HepG2 (cell line): ENCODE results near the gene UNC13D. TPM values are rescaled to one million over a fixed set of nuclear protein-coding genes. Genes with fewer than 3 reads are reported as not detected.

ENCODE experiments used
- ELF1 ChIP-seq: sonication (generic); formaldehyde crosslinking; IDR thresholded peaks from 2 replicates; pipeline ENCODE4 v1.4.0; 2020; ENCODE audit warnings: missing genetic modification reagents
- FOXO4 ChIP-seq: sonication (generic); formaldehyde crosslinking; conservative IDR thresholded peaks from 2 replicates; pipeline ENCODE4 v1.8.1; 2023; ENCODE audit warnings: missing genetic modification reagents
- HMGA1 ChIP-seq: sonication (generic); formaldehyde crosslinking; conservative IDR thresholded peaks from 2 replicates; pipeline ENCODE4 v1.4.0; 2020; ENCODE audit warnings: missing genetic modification reagents
- HMGXB4 ChIP-seq, 2 experiments: sonication (generic) in 1 of 2; formaldehyde crosslinking in 1 of 2; IDR thresholded peaks; 2 replicates each; pipeline versions ENCODE4 v1.4.0 to v1.6.1; 2018 to 2020; ENCODE audit warnings: missing genetic modification reagents in 2 of 2, borderline replicate concordance in 1 of 2, low read depth in 1 of 2, mild to moderate bottlenecking in 1 of 2, missing biosample characterization in 1 of 2
- KLF15 ChIP-seq: sonication (generic); formaldehyde crosslinking; IDR thresholded peaks from 2 replicates; pipeline ENCODE4 v1.8.1; 2023; ENCODE audit warnings: borderline replicate concordance, mild to moderate bottlenecking, inconsistent platforms, missing genetic modification reagents, mixed read lengths
- MAFG ChIP-seq: sonication (generic); formaldehyde crosslinking; IDR thresholded peaks from 2 replicates; pipeline ENCODE4 v1.5.1; 2020; ENCODE audit warnings: mild to moderate bottlenecking, missing genetic modification reagents
- MAZ ChIP-seq, 2 experiments: sonication (generic) in 1 of 2; formaldehyde crosslinking in 1 of 2; IDR thresholded peaks; 2 replicates each; pipeline versions ENCODE4 v1.5.0 to v1.6.1; 2012 to 2020; ENCODE audit warnings: low read depth in 2 of 2, mild to moderate bottlenecking in 2 of 2, borderline replicate concordance in 1 of 2, improper control_type of control experiment in 1 of 2, low read length in 1 of 2, missing genetic modification reagents in 1 of 2, moderate library complexity in 1 of 2
- MEF2D ChIP-seq: sonication (generic); formaldehyde crosslinking; IDR thresholded peaks from 2 replicates; pipeline ENCODE4 v1.5.1; 2020; ENCODE audit warnings: mild to moderate bottlenecking, missing genetic modification reagents
- RFX3 ChIP-seq: IDR thresholded peaks from 2 replicates; pipeline ENCODE4 v1.6.1; 2016; ENCODE audit warnings: missing biosample characterization, missing genetic modification reagents
- ZFP1 ChIP-seq: IDR thresholded peaks from 2 replicates; pipeline ENCODE4 v1.6.1; 2016
- ZNF709 ChIP-seq: sonication (generic); formaldehyde crosslinking; IDR thresholded peaks from 2 replicates; pipeline ENCODE4 v1.5.0; 2020; ENCODE audit warnings: mild to moderate bottlenecking, missing genetic modification reagents
- polyA plus RNA-seq, 8 experiments: library from polyadenylated mRNA; depleted of rRNA in 3 of 8; stranded (reverse) in 7 of 8; unstranded in 1 of 8; fragments of >200 nt; fragmentation: Illumina TruSeq in 4 of 8; extraction: Trizol in 4 of 8; gene quantifications; 2 replicates each; pipeline versions ENCODE4 v1.2.1 to v1.2.3, GENCODE V29; 2011 to 2016; ENCODE audit warnings: low read depth in 4 of 8, missing spikeins in 1 of 8, mixed read lengths in 1 of 8; ENCODE audit not compliant: insufficient read depth in 1 of 8
- total RNA-seq, 5 experiments: library from RNA; depleted of rRNA; stranded (reverse); fragments of >200 nt; fragmentation: Illumina TruSeq; extraction: Trizol; gene quantifications; 2 replicates each; pipeline ENCODE4 v1.2.3, GENCODE V29; 2016; ENCODE audit warnings: low read depth in 1 of 5
- TF ChIP-seq, protein P1 (sequence below): sonication (generic); formaldehyde crosslinking; IDR thresholded peaks from 2 replicates; pipeline ENCODE4 v1.4.0; 2020; ENCODE audit warnings: low read depth, mild to moderate bottlenecking, missing genetic modification reagents
- TF ChIP-seq, protein P2 (sequence below): sonication (generic); formaldehyde crosslinking; IDR thresholded peaks from 2 replicates; pipeline ENCODE4 v1.5.0; 2020; ENCODE audit warnings: mild to moderate bottlenecking, missing genetic modification reagents, moderate library complexity
- TF ChIP-seq, protein P3 (sequence below): conservative IDR thresholded peaks from 2 replicates; pipeline ENCODE4 v1.6.1; 2018; ENCODE audit warnings: missing genetic modification reagents
- TF ChIP-seq, protein P4 (sequence below): sonication (generic); formaldehyde crosslinking; IDR thresholded peaks from 2 replicates; pipeline ENCODE4 v1.5.1; 2020; ENCODE audit warnings: mild to moderate bottlenecking, missing genetic modification reagents, moderate library complexity

Gene UNC13D
- total and polyA plus RNA-seq, 2 of the 13 experiments (the other 11 are each of a cell fraction or from before 2014, with no cell fraction given), result 29.7 to 42.7 TPM

- TF ChIP-seq HMGXB4 (CRISPR knock-in tag; IDR thresholded peaks at IDR 0.05; ENCODE audit: borderline replicate concordance in 1 of 2, low read depth in 1 of 2) (peak; percentile 43 to 69; a peak in 3 of 4 replicates), HMGA1 (no peak), MAZ (IDR thresholded peaks at IDR 0.05; ENCODE audit: borderline replicate concordance, low read depth, low read length) (peak; percentile 10; the same call in 1 of the 2 replicates), MAZ (CRISPR knock-in tag; IDR thresholded peaks at IDR 0.05; ENCODE audit: low read depth) (no peak), ZNF709 (CRISPR knock-in tag) (0 out of 2 replicates have a peak, but pooled peaks have one; percentile 1), ZFP1 (CRISPR knock-in tag) (no peak), KLF15 (CRISPR knock-in tag) (no peak), RFX3 (CRISPR knock-in tag) (no peak), FOXO4 (CRISPR knock-in tag) (no peak), MEF2D (no peak), ELF1 (CRISPR knock-in tag) (peak; percentile 66), MAFG (0 out of 2 replicates have a peak, but pooled peaks have one; percentile 30)
- TF ChIP-seq, protein P1, sequence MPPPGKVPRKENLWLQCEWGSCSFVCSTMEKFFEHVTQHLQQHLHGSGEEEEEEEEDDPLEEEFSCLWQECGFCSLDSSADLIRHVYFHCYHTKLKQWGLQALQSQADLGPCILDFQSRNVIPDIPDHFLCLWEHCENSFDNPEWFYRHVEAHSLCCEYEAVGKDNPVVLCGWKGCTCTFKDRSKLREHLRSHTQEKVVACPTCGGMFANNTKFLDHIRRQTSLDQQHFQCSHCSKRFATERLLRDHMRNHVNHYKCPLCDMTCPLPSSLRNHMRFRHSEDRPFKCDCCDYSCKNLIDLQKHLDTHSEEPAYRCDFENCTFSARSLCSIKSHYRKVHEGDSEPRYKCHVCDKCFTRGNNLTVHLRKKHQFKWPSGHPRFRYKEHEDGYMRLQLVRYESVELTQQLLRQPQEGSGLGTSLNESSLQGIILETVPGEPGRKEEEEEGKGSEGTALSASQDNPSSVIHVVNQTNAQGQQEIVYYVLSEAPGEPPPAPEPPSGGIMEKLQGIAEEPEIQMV, result peak; percentile 76; the same call in 1 of the 2 replicates
- TF ChIP-seq, protein P2, sequence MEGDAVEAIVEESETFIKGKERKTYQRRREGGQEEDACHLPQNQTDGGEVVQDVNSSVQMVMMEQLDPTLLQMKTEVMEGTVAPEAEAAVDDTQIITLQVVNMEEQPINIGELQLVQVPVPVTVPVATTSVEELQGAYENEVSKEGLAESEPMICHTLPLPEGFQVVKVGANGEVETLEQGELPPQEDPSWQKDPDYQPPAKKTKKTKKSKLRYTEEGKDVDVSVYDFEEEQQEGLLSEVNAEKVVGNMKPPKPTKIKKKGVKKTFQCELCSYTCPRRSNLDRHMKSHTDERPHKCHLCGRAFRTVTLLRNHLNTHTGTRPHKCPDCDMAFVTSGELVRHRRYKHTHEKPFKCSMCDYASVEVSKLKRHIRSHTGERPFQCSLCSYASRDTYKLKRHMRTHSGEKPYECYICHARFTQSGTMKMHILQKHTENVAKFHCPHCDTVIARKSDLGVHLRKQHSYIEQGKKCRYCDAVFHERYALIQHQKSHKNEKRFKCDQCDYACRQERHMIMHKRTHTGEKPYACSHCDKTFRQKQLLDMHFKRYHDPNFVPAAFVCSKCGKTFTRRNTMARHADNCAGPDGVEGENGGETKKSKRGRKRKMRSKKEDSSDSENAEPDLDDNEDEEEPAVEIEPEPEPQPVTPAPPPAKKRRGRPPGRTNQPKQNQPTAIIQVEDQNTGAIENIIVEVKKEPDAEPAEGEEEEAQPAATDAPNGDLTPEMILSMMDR, result peak; percentile 94
- TF ChIP-seq, protein P3, sequence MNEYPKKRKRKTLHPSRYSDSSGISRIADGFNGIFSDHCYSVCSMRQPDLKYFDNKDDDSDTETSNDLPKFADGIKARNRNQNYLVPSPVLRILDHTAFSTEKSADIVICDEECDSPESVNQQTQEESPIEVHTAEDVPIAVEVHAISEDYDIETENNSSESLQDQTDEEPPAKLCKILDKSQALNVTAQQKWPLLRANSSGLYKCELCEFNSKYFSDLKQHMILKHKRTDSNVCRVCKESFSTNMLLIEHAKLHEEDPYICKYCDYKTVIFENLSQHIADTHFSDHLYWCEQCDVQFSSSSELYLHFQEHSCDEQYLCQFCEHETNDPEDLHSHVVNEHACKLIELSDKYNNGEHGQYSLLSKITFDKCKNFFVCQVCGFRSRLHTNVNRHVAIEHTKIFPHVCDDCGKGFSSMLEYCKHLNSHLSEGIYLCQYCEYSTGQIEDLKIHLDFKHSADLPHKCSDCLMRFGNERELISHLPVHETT (CRISPR knock-in tag), result no peak
- TF ChIP-seq, protein P4, sequence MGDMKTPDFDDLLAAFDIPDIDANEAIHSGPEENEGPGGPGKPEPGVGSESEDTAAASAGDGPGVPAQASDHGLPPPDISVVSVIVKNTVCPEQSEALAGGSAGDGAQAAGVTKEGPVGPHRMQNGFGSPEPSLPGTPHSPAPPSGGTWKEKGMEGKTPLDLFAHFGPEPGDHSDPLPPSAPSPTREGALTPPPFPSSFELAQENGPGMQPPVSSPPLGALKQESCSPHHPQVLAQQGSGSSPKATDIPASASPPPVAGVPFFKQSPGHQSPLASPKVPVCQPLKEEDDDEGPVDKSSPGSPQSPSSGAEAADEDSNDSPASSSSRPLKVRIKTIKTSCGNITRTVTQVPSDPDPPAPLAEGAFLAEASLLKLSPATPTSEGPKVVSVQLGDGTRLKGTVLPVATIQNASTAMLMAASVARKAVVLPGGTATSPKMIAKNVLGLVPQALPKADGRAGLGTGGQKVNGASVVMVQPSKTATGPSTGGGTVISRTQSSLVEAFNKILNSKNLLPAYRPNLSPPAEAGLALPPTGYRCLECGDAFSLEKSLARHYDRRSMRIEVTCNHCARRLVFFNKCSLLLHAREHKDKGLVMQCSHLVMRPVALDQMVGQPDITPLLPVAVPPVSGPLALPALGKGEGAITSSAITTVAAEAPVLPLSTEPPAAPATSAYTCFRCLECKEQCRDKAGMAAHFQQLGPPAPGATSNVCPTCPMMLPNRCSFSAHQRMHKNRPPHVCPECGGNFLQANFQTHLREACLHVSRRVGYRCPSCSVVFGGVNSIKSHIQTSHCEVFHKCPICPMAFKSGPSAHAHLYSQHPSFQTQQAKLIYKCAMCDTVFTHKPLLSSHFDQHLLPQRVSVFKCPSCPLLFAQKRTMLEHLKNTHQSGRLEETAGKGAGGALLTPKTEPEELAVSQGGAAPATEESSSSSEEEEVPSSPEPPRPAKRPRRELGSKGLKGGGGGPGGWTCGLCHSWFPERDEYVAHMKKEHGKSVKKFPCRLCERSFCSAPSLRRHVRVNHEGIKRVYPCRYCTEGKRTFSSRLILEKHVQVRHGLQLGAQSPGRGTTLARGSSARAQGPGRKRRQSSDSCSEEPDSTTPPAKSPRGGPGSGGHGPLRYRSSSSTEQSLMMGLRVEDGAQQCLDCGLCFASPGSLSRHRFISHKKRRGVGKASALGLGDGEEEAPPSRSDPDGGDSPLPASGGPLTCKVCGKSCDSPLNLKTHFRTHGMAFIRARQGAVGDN, result peak; percentile 90
These were observed 4.5 kb upstream of the UNC13D start (continued) for GRCh38 chr17:75848523-75849278.
